ENCODE data around the gene BRD9.

GRCh38 chr5:916441-917293 is 24.1 kb upstream of the BRD9 start:
- TF ChIP-seq ZBTB33 (CRISPR knock-in tag; IDR thresholded peaks at IDR 0.05): no peak
- TF ChIP-seq E2F4 (CRISPR knock-in tag; IDR thresholded peaks at IDR 0.05; ENCODE audit: low read depth): no peak
- no peak for TF ChIP-seq PYGO2 (tag; IDR thresholded peaks at IDR 0.05)
- TF ChIP-seq HDAC2 (IDR thresholded peaks at IDR 0.05): no peak
- TF ChIP-seq HCFC1 (IDR thresholded peaks at IDR 0.05; ENCODE audit: low read depth, low read length): no peak
- TF ChIP-seq ZBTB7A (IDR thresholded peaks at IDR 0.05; ENCODE audit: borderline replicate concordance, control insufficient read depth, low read depth, low read length): no peak
- no peak for TF ChIP-seq CREB5 (CRISPR knock-in tag; IDR thresholded peaks at IDR 0.05)
- TF ChIP-seq POLR2A (conservative IDR thresholded peaks at IDR 0.05): no peak
- no peak for TF ChIP-seq CTCF (IDR thresholded peaks at IDR 0.05 in 2 of 3, conservative IDR thresholded peaks at IDR 0.05 in 1 of 3; ENCODE audit: insufficient read depth in 2 of 3, low read depth in 1 of 3, low read length in 3 of 3)

Measured in K562 (cell line).